Fibroblast of the aortic adventitia (primary cell): ENCODE results near the gene NUSAP1. TPM values are rescaled to one million over a fixed set of nuclear protein-coding genes. Genes with fewer than 3 reads are reported as not detected.
A peak's percentile ranks its signal among the peaks of the same experiment; 100 is the strongest.
"Not testable (repeated sequence)": the region's sequence is repeated elsewhere in the genome, so short reads cannot be mapped to it uniquely, and the experiment has no call there.

ENCODE experiments used
- DNase-seq: peaks from one replicate; pipeline ENCODE4 v3.0.0-alpha.2; 2010; ENCODE audit warnings: low read depth
- H3K4me3 ChIP-seq: 2 replicates; pipeline ENCODE4 v1.5.1; 2011; ENCODE audit warnings: low read depth, mild to moderate bottlenecking, control low read depth, low read length, moderate library complexity
- total RNA-seq: library from RNA; depleted of rRNA; stranded (reverse); fragments of >200 nt; gene quantifications from 2 replicates; pipeline ENCODE4 v1.2.3, GENCODE V29; 2012; ENCODE audit warnings: low replicate concordance
- TF ChIP-seq, protein P1 (sequence below): IDR thresholded peaks from 2 replicates; pipeline ENCODE4 v1.5.1; 2011; ENCODE audit warnings: mild to moderate bottlenecking, low read length, control low read depth, inconsistent platforms; ENCODE audit not compliant: insufficient read depth

Gene NUSAP1, protein sequence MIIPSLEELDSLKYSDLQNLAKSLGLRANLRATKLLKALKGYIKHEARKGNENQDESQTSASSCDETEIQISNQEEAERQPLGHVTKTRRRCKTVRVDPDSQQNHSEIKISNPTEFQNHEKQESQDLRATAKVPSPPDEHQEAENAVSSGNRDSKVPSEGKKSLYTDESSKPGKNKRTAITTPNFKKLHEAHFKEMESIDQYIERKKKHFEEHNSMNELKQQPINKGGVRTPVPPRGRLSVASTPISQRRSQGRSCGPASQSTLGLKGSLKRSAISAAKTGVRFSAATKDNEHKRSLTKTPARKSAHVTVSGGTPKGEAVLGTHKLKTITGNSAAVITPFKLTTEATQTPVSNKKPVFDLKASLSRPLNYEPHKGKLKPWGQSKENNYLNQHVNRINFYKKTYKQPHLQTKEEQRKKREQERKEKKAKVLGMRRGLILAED
- total RNA-seq = 21.3 and 85.8 TPM in 2 replicates

DNA sequence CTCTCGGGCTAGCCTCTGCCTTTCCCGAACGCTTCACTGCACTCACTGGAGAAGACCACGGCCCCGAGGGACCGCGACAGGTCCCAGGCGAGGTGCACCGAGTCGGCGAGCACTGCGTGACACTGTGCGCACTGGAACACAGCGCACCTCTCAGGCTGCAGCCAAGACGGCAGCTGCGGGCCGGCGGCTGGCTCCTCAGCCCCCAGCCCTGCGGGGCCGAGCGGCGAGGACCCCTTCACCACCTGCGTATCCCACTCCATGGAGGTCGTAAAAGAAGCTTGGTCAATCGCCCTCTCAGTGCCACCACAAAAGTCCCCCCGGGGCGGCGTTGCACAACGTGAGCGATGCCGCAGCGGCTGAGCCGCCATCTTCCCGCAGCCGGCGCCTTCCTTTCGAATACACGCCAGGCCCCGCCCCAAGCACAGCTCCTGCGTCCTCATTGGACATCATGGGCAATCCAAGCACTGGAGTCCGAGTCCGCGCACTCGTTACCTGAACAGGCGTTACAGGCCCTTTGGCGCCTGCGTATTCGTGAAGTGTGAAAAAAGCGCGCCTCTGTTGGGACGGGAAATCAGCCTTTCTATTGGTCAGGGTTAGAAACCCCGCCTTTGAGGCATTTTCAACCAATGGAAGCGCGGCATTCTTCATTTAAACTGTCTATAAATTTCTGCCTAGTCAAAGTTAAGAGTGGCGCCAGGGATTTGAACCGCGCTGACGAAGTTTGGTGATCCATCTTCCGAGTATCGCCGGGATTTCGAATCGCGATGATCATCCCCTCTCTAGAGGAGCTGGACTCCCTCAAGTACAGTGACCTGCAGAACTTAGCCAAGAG lies at the start of gene NUSAP1, which contains the start of gene OIP5:
NUSAP1 (plus strand) TSS at position 688 of the 832 bp plus-strand sequence; CDS start at position 765, 77 bp downstream.
OIP5 (minus strand) TSS at position 398 of the 832 bp plus-strand sequence; CDS start at position 368, 30 bp downstream.
- DNase-seq = peak; percentile 99
- H3K4me3 ChIP-seq = peak within 1 kb of the TSS; percentile 94
- TF ChIP-seq, protein P1, sequence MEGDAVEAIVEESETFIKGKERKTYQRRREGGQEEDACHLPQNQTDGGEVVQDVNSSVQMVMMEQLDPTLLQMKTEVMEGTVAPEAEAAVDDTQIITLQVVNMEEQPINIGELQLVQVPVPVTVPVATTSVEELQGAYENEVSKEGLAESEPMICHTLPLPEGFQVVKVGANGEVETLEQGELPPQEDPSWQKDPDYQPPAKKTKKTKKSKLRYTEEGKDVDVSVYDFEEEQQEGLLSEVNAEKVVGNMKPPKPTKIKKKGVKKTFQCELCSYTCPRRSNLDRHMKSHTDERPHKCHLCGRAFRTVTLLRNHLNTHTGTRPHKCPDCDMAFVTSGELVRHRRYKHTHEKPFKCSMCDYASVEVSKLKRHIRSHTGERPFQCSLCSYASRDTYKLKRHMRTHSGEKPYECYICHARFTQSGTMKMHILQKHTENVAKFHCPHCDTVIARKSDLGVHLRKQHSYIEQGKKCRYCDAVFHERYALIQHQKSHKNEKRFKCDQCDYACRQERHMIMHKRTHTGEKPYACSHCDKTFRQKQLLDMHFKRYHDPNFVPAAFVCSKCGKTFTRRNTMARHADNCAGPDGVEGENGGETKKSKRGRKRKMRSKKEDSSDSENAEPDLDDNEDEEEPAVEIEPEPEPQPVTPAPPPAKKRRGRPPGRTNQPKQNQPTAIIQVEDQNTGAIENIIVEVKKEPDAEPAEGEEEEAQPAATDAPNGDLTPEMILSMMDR = no peak

DNA sequence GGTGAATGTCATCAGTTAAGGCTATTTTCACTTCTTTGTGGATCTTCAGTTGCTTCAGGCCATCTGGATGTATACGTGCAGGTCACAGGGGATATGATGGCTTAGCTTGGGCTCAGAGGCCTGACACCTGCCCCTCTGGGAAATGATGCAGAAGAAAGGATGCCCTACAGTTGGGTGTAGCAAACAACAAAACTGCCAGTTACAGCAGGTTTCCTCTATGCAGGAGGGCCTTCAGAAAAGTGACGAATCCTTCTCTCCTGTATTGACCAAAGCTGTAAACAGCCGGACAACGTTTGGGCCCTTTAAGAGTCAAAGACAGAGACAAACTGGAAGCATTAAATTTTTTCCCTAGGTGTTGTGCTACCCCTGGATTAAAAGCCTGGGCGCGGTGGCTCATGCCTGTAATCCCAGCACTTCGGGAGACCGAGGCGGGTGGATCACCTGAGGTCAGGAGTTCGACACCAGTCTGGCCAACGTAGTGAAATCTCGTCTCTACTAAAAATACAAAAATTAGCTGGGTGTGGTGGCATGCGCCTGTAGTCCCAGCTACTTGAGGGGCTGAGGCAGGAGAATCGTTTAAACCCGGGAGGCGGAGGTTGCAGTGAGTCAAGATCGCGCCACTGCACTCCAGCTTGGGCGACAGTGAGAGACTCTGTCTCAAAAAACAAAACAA lies 49.6 kb upstream of the NUSAP1 start:
- not testable (repeated sequence) for DNase-seq

DNA sequence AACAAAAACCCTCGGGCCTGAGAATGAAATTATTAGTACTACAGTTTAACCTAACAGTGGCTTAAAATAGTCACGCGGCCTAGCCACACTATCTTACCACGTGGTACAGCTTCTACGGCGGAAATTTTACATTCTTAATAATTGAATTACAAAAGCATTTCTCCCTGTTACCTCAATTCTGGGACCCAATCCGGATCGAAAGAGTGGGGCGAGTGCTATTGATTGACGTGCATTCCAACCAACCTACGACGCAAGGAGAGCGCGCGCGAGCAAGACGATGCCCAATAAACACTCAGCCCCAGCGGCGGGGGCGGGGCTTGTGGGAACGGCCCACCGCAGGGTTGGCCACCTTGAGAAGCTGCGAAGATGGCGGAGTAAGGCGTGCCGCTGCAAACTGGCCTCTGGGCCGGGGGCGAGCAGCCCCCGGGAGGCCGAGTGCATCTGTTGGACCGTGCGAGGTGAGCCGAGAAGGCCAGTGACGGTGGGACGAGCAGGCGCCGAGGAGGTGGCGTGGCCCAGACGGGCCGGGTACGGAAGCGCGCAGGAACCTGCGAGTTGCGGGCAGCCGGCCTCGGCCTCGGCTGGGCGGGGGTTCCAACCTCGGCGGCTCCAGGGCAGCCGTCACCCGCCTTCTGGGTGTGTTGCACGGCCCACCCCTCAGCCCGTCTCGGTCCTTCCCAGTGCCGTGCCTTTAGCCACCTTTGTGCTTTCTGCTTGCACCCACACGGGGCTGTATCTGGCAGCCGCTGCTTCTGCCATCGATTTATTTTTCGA lies 48.8 kb upstream of the NUSAP1 start:
- peak; percentile 100 for DNase-seq
- TF ChIP-seq, protein P1 = no peak
- peak overlapping the region; percentile 92 for H3K4me3 ChIP-seq

More for the DNA sequence above, 49.6 kb upstream of the NUSAP1 start:
- peak overlapping the region; percentile 38 for H3K4me3 ChIP-seq

DNA sequence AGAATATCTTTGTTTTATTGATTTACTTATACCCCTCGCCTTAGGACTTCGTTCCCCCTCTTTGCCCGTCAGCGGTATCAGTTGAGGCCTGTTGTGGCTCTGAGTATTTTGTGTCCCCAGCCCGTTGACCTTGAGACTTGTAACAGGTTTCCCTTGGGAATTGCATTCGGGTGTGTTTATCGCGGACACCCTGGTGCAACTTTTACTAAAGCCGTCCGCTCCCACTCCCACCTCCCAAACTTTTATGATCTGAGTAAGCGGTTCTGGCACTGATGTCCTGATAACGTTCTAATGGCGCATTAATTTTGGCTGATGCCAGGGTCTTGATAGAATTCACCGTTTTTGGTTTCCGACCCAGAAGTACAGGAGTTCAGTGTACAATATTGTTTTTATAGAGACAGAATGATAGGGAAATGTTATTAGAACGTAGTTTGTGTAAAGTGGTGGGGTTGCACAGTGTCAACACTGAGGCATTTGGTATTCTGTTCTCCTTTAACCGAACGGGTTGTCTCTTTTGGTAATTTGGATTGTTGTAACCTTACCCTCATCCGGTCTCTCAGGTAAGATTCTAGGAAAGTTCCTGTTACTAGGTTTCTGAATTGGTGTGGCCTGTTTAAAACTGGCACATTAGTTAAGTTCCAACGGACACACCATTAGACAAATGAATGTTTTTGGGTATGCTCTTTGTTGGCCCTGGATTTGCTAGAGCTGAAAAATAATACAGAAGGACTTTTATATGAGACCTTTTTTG lies 48.1 kb upstream of the NUSAP1 start:
- DNase-seq = peak; percentile 50
- TF ChIP-seq, protein P1 = no peak
- H3K4me3 ChIP-seq = peak overlapping the region; percentile 92

DNA sequence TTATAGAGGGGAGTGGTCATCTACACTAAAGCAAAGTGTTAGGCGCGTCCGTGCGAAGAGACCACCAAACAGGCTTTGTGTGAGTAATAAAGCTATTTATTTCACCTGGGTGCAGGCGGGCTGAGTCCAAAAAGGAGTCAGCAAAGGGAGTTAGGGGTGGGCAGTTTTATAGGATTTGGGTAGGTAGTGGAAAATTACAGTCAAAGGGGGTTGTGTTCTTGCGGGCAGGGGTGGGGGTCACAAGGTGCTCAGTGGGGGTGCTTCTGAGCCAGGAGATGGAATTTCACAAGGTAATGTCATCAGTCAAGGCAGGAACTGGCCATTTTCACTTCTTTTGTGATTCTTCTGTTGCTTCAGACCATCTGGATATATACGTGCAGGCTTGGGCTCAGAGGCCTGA lies 47.4 kb upstream of the NUSAP1 start:
- DNase-seq = no peak
- TF ChIP-seq, protein P1 = no peak
- H3K4me3 ChIP-seq = peak overlapping the region; percentile 92

DNA sequence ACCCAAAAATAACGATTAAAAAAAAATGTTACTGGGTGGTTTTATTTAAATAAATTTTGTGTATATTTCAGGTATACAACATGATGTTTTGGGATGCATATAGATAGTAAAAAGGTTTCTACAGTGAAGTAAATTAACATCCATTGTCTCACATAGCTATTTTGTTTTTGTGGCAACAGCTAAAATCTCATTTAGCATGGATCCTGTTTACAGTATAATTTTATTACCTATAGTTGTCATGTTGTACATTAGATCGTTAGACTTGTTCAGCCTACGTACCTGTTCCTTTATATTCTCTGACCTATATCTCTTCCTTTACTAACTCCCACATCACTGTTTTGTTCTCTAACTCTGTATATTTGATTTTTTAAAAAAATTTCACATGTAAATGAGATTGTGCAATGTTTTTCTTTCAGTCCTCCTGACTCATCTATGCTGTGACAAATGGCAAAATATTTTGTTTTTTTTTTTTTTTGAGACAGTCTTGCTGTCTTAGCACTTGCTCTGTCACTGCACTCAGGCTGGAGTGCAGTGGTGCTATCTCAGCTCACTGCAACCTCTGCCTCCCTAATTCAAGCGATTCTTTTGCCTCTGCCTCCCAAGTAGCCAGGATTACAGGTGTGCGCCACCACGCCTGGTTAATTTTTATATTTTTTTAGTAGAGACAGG lies 45.9 kb upstream of the NUSAP1 start:
- DNase-seq = peak; percentile 23
- no peak overlapping the region for H3K4me3 ChIP-seq
- TF ChIP-seq, protein P1 = no peak
